ENCODE results near the gene ADORA1. TPM values are rescaled to one million over a fixed set of nuclear protein-coding genes. Genes with fewer than 3 reads are reported as not detected.

Gene ADORA1
- total RNA-seq, 1 donor from 2014 or later, result 4.1 TPM

GRCh38 chr1:203121186-203122015 is 6.1 kb upstream of the ADORA1 start:
- intact Hi-C loops (cut with DNase I), result no loop called here
- Histone ChIP-seq H3K4me1 (peaks cover 11% of the 10 kb centered on the region), H3K36me3 (no peaks in the 10 kb centered on the region), H3K9me3 (no peaks in the 10 kb centered on the region), H3K4me3 (no peak overlapping the region), H3K27ac (no peak overlapping the region), H3K27me3 (ENCODE audit: low read depth) (peaks cover 79% of the 10 kb centered on the region)
- ATAC-seq, result no peak
- DNase-seq, result no peak
- no peak for TF ChIP-seq CTCF (IDR thresholded peaks at IDR 0.05)

GRCh38 chr1:203122159-203122558 is 5.4 kb upstream of the ADORA1 start:
- ATAC-seq (no peak), DNase-seq (no peak)
- H3K36me3 ChIP-seq, result no peaks in the 10 kb centered on the region
- H3K27me3 ChIP-seq (ENCODE audit: low read depth), result peaks cover 83% of the 10 kb centered on the region
- no peak overlapping the region for H3K27ac ChIP-seq
- intact Hi-C loops (cut with DNase I), result no loop called here
- no peaks in the 10 kb centered on the region for H3K9me3 ChIP-seq
- no peak for TF ChIP-seq CTCF (IDR thresholded peaks at IDR 0.05)
- peaks cover 19% of the 10 kb centered on the region for H3K4me1 ChIP-seq
- H3K4me3 ChIP-seq, result no peak overlapping the region

- Histone ChIP-seq H3K27me3 (ENCODE audit: low read depth) (peaks cover 81% of the 10 kb centered on the region), H3K9me3 (no peaks in the 10 kb centered on the region), H3K4me3 (no peak overlapping the region), H3K27ac (no peak overlapping the region), H3K36me3 (no peaks in the 10 kb centered on the region), H3K4me1 (peaks cover 38% of the 10 kb centered on the region)
- ATAC-seq (no peak), DNase-seq (no peak)
- intact Hi-C loops (cut with DNase I), result no loop called here
- no peak for TF ChIP-seq CTCF (IDR thresholded peaks at IDR 0.05)
Measured at GRCh38 chr1:203124011-203124410, 3.5 kb upstream of the ADORA1 start.

- Histone ChIP-seq H3K27me3 (ENCODE audit: low read depth) (peaks cover 75% of the 10 kb centered on the region), H3K27ac (no peak overlapping the region), H3K36me3 (no peaks in the 10 kb centered on the region), H3K9me3 (no peaks in the 10 kb centered on the region), H3K4me1 (peaks cover 45% of the 10 kb centered on the region), H3K4me3 (no peak overlapping the region)
- DNase-seq, result no peak
- intact Hi-C loops (cut with DNase I), result no loop called here
- no peak for TF ChIP-seq CTCF (IDR thresholded peaks at IDR 0.05)
- ATAC-seq, result no peak
Measured at GRCh38 chr1:203124546-203125317, 2.8 kb upstream of the ADORA1 start.

GRCh38 chr1:203126151-203126865 is 1.2 kb upstream of the ADORA1 start:
- Histone ChIP-seq H3K27ac (no peak overlapping the region), H3K4me3 (no peak overlapping the region), H3K36me3 (no peaks in the 10 kb centered on the region), H3K4me1 (peaks cover 56% of the 10 kb centered on the region), H3K9me3 (no peaks in the 10 kb centered on the region), H3K27me3 (ENCODE audit: low read depth) (peaks cover 62% of the 10 kb centered on the region)
- DNase-seq, result no peak
- ATAC-seq, result peak in 1 of 2 donors; percentile 22
- TF ChIP-seq CTCF (IDR thresholded peaks at IDR 0.05), result peak; percentile 31
- intact Hi-C loops (cut with DNase I), result no loop called here

Measured in lower lobe of right lung (tissue), 2 donors.